HEK293 (cell line): ENCODE data around the gene SLMAP.

Experiments
- CTCF ChIA-PET: fragments of 350-600 bp; formaldehyde crosslinking; extraction: SDS; loops from one replicate; lab custom pipeline; 2021; ENCODE audit warnings: antibody characterized with exemption; lab: Yijun Ruan, JAX
- POLR2A ChIA-PET: fragments of 300-600 bp; formaldehyde crosslinking; extraction: SDS; loops from one replicate; lab custom pipeline; 2020; ENCODE audit warnings: antibody characterized with exemption, inconsistent platforms; lab: Yijun Ruan, JAX
- H3K27ac ChIP-seq: fragments of 200-500 bp; sonication (Bioruptor generic); 2 replicates; pipeline ENCODE4 v1.5.1; 2014; ENCODE audit warnings: low read depth, low read length, control low read depth, inconsistent platforms; ENCODE audit errors: extremely low read depth
- H3K36me3 ChIP-seq, 2 experiments: fragments of 200-500 bp in 1 of 2; sonication (Bioruptor generic) in 1 of 2; 1 replicate in 1 of 2; 2 replicates in 1 of 2; pipeline ENCODE4 v1.5.1; 2014 to 2017; ENCODE audit warnings: inconsistent platforms in 2 of 2, low read length in 2 of 2; ENCODE audit not compliant: control insufficient read depth in 2 of 2, insufficient read depth in 1 of 2
- H3K4me1 ChIP-seq: fragments of 200-500 bp; sonication (Bioruptor generic); 2 replicates; pipeline ENCODE4 v1.5.1; 2014; ENCODE audit warnings: mild to moderate bottlenecking, low read length, inconsistent platforms; ENCODE audit not compliant: control insufficient read depth, insufficient read depth
- H3K4me3 ChIP-seq: 2 replicates; pipeline ENCODE4 v1.5.1; 2011; ENCODE audit warnings: low read depth, mild to moderate bottlenecking, control low read depth, low read length, moderate library complexity
- H3K9me3 ChIP-seq: fragments of 200-500 bp; sonication (Bioruptor generic); 2 replicates; pipeline ENCODE4 v1.5.1; 2014; ENCODE audit warnings: low read depth, low read length, inconsistent platforms; ENCODE audit not compliant: control insufficient read depth, insufficient read depth
- GFI1B ChIP-seq: fragments of 450-650 bp; formaldehyde crosslinking; IDR thresholded peaks from 2 replicates; pipeline ENCODE4 v1.5.1; 2016; ENCODE audit warnings: missing biosample characterization, missing genetic modification characterization
- GLI2 ChIP-seq: fragments of 450-650 bp; formaldehyde crosslinking; IDR thresholded peaks from 2 replicates; pipeline ENCODE4; 2017; ENCODE audit warnings: missing biosample characterization, missing genetic modification characterization, low read depth, borderline replicate concordance
- MEIS1 ChIP-seq: sonication (generic); formaldehyde crosslinking; IDR thresholded peaks from 2 replicates; pipeline ENCODE4 v1.8.1; 2022; ENCODE audit warnings: missing genetic modification reagents, mild to moderate bottlenecking, borderline replicate concordance
- OSR2 ChIP-seq: fragments of 450-650 bp; formaldehyde crosslinking; IDR thresholded peaks from 2 replicates; pipeline ENCODE4 v1.5.1; 2016; ENCODE audit warnings: missing biosample characterization, missing genetic modification characterization
- YY1 ChIP-seq: fragments of 450-650 bp; formaldehyde crosslinking; IDR thresholded peaks from 2 replicates; pipeline ENCODE4 v1.5.1; 2018; ENCODE audit warnings: missing biosample characterization, missing genetic modification characterization
- ZBTB20 ChIP-seq: fragments of 450-650 bp; formaldehyde crosslinking; IDR thresholded peaks from 2 replicates; pipeline ENCODE4 v1.5.1; 2016; ENCODE audit warnings: missing biosample characterization, missing genetic modification characterization
- ZBTB7A ChIP-seq: fragments of 450-650 bp; formaldehyde crosslinking; IDR thresholded peaks from 2 replicates; pipeline ENCODE4 v1.5.1; 2016; ENCODE audit warnings: low read depth, missing biosample characterization, missing genetic modification characterization
- ZNF132 ChIP-seq: fragments of 450-650 bp; formaldehyde crosslinking; IDR thresholded peaks from 2 replicates; pipeline ENCODE4 v1.5.1; 2017; ENCODE audit warnings: missing biosample characterization, missing genetic modification characterization, borderline replicate concordance
- ZNF394 ChIP-seq: fragments of 450-650 bp; formaldehyde crosslinking; IDR thresholded peaks from 2 replicates; pipeline ENCODE4 v1.5.1; 2016; ENCODE audit warnings: missing biosample characterization, missing genetic modification characterization, mild to moderate bottlenecking, moderate library complexity, borderline replicate concordance
- ZNF404 ChIP-seq: fragments of 450-650 bp; formaldehyde crosslinking; IDR thresholded peaks from 2 replicates; pipeline ENCODE4 v1.5.1; 2017; ENCODE audit warnings: missing biosample characterization, missing genetic modification characterization
- ZNF530 ChIP-seq: fragments of 450-650 bp; formaldehyde crosslinking; IDR thresholded peaks from 2 replicates; pipeline ENCODE4 v1.5.1; 2016; ENCODE audit warnings: low read depth, missing biosample characterization, missing genetic modification characterization
- ZNF626 ChIP-seq: fragments of 450-650 bp; sonication (Bioruptor Pico); formaldehyde crosslinking; IDR thresholded peaks from 2 replicates; pipeline ENCODE4 v1.5.1; 2018; ENCODE audit warnings: missing biosample characterization, missing genetic modification characterization, inconsistent platforms
- TF ChIP-seq, protein P1 (sequence below): fragments of 450-650 bp; formaldehyde crosslinking; IDR thresholded peaks from 2 replicates; pipeline ENCODE4 v1.5.1; 2017; ENCODE audit warnings: missing biosample characterization, missing genetic modification characterization
- TF ChIP-seq, protein P2 (sequence below): fragments of 450-650 bp; IDR thresholded peaks from 2 replicates; pipeline ENCODE4 v1.5.1; 2018; ENCODE audit warnings: missing biosample characterization, missing genetic modification characterization
- TF ChIP-seq, protein P3 (sequence below): fragments of 450-650 bp; formaldehyde crosslinking; IDR thresholded peaks from 2 replicates; pipeline ENCODE4 v1.5.1; 2016; ENCODE audit warnings: missing biosample characterization, missing genetic modification characterization
- TF ChIP-seq, protein P4 (sequence below): fragments of 450-650 bp; formaldehyde crosslinking; conservative IDR thresholded peaks from 2 replicates; pipeline ENCODE4 v1.5.1; 2016; ENCODE audit warnings: low read depth, missing biosample characterization, missing genetic modification characterization
- TF ChIP-seq, protein P5 (sequence below): fragments of 450-650 bp; formaldehyde crosslinking; IDR thresholded peaks from 2 replicates; pipeline ENCODE4 v1.5.1; 2016; ENCODE audit warnings: missing biosample characterization, missing genetic modification characterization

SLMAP gene

DNA sequence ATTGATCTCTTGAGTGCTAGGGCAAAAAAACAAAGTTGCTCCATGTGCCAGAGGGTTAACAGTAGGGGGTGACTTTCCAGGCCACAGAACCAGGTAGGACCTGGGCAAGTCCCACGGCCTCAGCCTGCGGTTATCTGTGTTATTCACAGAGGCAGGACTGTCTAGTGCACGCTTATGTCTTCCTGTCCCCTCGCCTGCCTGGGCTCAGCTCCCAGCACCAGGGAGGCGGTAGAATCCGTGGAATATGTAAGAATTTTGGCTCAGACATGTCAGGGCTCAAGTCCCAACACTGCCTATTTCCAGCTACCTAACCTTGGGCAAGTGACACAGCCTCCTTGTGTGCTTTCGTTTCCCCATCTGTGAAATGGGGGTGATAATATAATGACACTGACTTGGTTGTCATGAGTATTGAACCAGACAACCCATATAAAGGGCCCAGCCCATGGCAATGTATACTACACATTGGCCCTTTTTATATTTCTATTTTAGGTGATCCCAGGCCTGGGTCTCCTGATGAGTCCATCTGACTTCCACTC, 207.8 kb downstream of the SLMAP start (continued):
- TF ChIP-seq, protein P1, sequence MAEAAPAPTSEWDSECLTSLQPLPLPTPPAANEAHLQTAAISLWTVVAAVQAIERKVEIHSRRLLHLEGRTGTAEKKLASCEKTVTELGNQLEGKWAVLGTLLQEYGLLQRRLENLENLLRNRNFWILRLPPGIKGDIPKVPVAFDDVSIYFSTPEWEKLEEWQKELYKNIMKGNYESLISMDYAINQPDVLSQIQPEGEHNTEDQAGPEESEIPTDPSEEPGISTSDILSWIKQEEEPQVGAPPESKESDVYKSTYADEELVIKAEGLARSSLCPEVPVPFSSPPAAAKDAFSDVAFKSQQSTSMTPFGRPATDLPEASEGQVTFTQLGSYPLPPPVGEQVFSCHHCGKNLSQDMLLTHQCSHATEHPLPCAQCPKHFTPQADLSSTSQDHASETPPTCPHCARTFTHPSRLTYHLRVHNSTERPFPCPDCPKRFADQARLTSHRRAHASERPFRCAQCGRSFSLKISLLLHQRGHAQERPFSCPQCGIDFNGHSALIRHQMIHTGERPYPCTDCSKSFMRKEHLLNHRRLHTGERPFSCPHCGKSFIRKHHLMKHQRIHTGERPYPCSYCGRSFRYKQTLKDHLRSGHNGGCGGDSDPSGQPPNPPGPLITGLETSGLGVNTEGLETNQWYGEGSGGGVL (tag by site-specific recombination): no peak

DNA sequence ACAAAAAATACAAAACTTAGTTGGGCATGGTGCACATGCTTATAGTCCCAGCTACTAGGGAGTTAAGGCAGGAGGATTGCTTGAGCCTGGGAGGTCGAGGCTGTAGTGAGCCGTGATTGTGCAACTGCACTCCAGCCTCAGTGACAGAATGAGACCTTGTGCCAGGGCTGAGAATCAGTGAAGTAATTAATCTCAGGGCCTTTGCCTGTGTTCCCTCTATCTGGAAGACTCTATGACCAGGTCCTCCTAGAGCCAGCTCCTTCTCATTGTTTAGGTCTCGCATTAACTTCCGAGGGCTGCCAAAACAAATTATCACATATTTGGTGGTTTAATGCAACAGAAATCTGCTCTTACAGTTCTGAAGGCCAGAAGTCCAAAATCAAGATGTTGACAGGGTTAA, 210.7 kb downstream of the SLMAP start:
- no peaks in the 10 kb centered on the region for H3K9me3 ChIP-seq
- no peak overlapping the region for H3K4me3 ChIP-seq
- ChIA-PET CTCF (no interaction called here), POLR2A (no interaction called here)
- no peaks in the 10 kb centered on the region for H3K4me1 ChIP-seq
- no peak overlapping the region for H3K27ac ChIP-seq
- TF ChIP-seq, protein P2, sequence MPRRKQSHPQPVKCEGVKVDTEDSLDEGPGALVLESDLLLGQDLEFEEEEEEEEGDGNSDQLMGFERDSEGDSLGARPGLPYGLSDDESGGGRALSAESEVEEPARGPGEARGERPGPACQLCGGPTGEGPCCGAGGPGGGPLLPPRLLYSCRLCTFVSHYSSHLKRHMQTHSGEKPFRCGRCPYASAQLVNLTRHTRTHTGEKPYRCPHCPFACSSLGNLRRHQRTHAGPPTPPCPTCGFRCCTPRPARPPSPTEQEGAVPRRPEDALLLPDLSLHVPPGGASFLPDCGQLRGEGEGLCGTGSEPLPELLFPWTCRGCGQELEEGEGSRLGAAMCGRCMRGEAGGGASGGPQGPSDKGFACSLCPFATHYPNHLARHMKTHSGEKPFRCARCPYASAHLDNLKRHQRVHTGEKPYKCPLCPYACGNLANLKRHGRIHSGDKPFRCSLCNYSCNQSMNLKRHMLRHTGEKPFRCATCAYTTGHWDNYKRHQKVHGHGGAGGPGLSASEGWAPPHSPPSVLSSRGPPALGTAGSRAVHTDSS (tag by site-specific recombination): no peak
- no peak for TF ChIP-seq ZNF626
- TF ChIP-seq, all 188 proteins: peak for 0
- H3K36me3 ChIP-seq: no peaks in the 10 kb centered on the region

DNA sequence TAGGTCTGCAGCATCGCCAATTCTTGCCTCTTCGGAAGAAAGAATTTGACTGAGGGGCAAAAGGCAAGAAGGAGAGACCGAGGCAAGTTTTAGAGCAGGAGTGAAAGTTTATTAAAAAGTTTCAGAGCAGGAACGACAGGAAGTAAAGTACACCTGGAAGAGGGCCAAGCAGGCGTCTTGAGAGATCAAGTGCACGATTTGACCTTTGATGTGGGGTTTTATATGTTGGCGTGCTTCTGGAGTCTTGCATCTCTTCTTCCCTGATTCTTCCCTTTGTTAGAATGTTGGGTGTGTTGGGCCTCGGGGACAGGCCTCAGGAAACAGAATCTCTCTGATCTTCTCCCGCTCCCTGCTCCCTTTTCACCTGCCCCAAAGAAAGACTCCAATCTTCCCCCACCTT, 211.5 kb downstream of the SLMAP start:
- H3K4me1 ChIP-seq: no peaks in the 10 kb centered on the region
- H3K27ac ChIP-seq: no peak overlapping the region
- no peaks in the 10 kb centered on the region for H3K9me3 ChIP-seq
- H3K4me3 ChIP-seq: no peak overlapping the region
- H3K36me3 ChIP-seq: no peaks in the 10 kb centered on the region
- TF ChIP-seq ZBTB20 (tag by site-specific recombination) (no peak), ZNF132 (no peak), OSR2 (tag by site-specific recombination) (no peak), MEIS1 (CRISPR knock-in tag) (no peak), ZNF394 (tag by site-specific recombination) (no peak), GLI2 (tag by site-specific recombination) (no peak), ZNF530 (tag by site-specific recombination) (no peak), ZBTB7A (tag by site-specific recombination) (no peak), GFI1B (tag by site-specific recombination) (no peak), YY1 (no peak), ZNF404 (tag by site-specific recombination) (no peak)
- TF ChIP-seq, protein P3, sequence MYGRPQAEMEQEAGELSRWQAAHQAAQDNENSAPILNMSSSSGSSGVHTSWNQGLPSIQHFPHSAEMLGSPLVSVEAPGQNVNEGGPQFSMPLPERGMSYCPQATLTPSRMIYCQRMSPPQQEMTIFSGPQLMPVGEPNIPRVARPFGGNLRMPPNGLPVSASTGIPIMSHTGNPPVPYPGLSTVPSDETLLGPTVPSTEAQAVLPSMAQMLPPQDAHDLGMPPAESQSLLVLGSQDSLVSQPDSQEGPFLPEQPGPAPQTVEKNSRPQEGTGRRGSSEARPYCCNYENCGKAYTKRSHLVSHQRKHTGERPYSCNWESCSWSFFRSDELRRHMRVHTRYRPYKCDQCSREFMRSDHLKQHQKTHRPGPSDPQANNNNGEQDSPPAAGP (tag by site-specific recombination): no peak
- TF ChIP-seq, protein P4, sequence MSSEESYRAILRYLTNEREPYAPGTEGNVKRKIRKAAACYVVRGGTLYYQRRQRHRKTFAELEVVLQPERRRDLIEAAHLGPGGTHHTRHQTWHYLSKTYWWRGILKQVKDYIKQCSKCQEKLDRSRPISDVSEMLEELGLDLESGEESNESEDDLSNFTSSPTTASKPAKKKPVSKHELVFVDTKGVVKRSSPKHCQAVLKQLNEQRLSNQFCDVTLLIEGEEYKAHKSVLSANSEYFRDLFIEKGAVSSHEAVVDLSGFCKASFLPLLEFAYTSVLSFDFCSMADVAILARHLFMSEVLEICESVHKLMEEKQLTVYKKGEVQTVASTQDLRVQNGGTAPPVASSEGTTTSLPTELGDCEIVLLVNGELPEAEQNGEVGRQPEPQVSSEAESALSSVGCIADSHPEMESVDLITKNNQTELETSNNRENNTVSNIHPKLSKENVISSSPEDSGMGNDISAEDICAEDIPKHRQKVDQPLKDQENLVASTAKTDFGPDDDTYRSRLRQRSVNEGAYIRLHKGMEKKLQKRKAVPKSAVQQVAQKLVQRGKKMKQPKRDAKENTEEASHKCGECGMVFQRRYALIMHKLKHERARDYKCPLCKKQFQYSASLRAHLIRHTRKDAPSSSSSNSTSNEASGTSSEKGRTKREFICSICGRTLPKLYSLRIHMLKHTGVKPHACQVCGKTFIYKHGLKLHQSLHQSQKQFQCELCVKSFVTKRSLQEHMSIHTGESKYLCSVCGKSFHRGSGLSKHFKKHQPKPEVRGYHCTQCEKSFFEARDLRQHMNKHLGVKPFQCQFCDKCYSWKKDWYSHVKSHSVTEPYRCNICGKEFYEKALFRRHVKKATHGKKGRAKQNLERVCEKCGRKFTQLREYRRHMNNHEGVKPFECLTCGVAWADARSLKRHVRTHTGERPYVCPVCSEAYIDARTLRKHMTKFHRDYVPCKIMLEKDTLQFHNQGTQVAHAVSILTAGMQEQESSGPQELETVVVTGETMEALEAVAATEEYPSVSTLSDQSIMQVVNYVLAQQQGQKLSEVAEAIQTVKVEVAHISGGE (tag by site-specific recombination): no peak
- TF ChIP-seq, protein P5, sequence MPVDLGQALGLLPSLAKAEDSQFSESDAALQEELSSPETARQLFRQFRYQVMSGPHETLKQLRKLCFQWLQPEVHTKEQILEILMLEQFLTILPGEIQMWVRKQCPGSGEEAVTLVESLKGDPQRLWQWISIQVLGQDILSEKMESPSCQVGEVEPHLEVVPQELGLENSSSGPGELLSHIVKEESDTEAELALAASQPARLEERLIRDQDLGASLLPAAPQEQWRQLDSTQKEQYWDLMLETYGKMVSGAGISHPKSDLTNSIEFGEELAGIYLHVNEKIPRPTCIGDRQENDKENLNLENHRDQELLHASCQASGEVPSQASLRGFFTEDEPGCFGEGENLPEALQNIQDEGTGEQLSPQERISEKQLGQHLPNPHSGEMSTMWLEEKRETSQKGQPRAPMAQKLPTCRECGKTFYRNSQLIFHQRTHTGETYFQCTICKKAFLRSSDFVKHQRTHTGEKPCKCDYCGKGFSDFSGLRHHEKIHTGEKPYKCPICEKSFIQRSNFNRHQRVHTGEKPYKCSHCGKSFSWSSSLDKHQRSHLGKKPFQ (tag by site-specific recombination): no peak
- TF ChIP-seq, all 188 proteins: peak for 0
- ChIA-PET CTCF (no interaction called here), POLR2A (no interaction called here)
